ENCODE results near the gene PROZ. TPM values are rescaled to one million over a fixed set of nuclear protein-coding genes. Genes with fewer than 3 reads are reported as not detected.

The PROZ gene
- total RNA-seq, 1 experiment from 2014 or later: not detected

DNA sequence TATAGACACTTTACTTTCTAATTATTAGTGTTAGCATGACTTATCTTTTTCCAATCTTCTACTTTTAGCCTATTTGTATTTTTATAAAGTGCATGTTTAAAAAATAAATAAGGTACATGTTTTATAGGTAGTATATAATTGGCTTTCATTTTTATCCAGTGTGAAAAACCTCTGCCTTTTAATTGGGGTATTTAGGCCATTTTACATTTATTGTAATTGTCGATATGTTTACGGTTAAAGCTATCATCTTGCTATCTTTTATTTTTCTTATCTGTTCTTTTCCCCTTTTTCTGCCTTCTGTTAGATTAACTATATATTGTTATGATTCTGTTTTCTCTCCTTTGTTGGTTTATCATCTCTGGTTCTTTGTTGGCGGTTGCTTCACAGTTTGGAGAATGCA is 9.1 kb downstream of the PROZ start:
- ATAC-seq: no peak
- H3K27me3 ChIP-seq (ENCODE audit: insufficient read depth, low read length): peaks cover 3% of the 10 kb centered on the region; the same call in 1 of the 2 replicates
- no peaks in the 10 kb centered on the region for H4K20me1 ChIP-seq (ENCODE audit: insufficient read depth)
- no peak for DNase-seq (ENCODE audit: low read depth, low spot score)
- H3K79me2 ChIP-seq (ENCODE audit: insufficient read depth, low read length): no peaks in the 10 kb centered on the region
- intact Hi-C loops (cut with micrococcal nuclease): no loop called here
- no peak overlapping the region for H2AFZ ChIP-seq (ENCODE audit: low read depth, low read length, poor library complexity, severe bottlenecking)
- POLR2A ChIA-PET: no interaction called here
- RAD21 ChIA-PET (ENCODE audit: low non-redundant PET in 1 of 2, low total read pairs in 2 of 2, uncharacterized antibody in 2 of 2, unreplicated experiment in 2 of 2): no interaction called here
- no peaks in the 10 kb centered on the region for H3K9me3 ChIP-seq (ENCODE audit: control insufficient read depth in 1 of 2, insufficient read depth in 1 of 2, low read depth in 1 of 2, low read length in 2 of 2)
- no peak overlapping the region for H3K4me3 ChIP-seq (replicated peaks in 1 of 2; ENCODE audit: low read depth in 1 of 2, low read length in 2 of 2)
- H3K9ac ChIP-seq (ENCODE audit: low read length): no peak overlapping the region
- H3K36me3 ChIP-seq (ENCODE audit: control insufficient read depth in 1 of 2, insufficient read depth in 2 of 2, low read length in 2 of 2): peaks cover 0 to 8% of the 10 kb centered on the region in 2 experiments; a peak in 1 of 4 replicates
- CTCF ChIA-PET: no interaction called here
- no peak overlapping the region for H3K4me2 ChIP-seq (ENCODE audit: low read length)
- no TSS peak for BruUV-seq (replicated peaks)
- no peak overlapping the region for H3K27ac ChIP-seq (ENCODE audit: low read depth, low read length)
- TF ChIP-seq POLR2A (IDR thresholded peaks at IDR 0.05; ENCODE audit: borderline replicate concordance, extremely low read depth, insufficient read depth, insufficient read length) (no peak), SIN3A (IDR thresholded peaks at IDR 0.05; ENCODE audit: low read depth) (no peak), EGR1 (IDR thresholded peaks at IDR 0.05; ENCODE audit: low read depth) (no peak), CEBPB (IDR thresholded peaks at IDR 0.05; ENCODE audit: low read depth) (no peak), POLR2AphosphoS5 (IDR thresholded peaks at IDR 0.05; ENCODE audit: low read depth, low read length) (no peak), EZH2 (IDR thresholded peaks at IDR 0.05) (no peak), CBX3 (IDR thresholded peaks at IDR 0.05; ENCODE audit: low read depth) (no peak), EZH2phosphoT487 (IDR thresholded peaks at IDR 0.05; ENCODE audit: borderline replicate concordance) (no peak), SRF (IDR thresholded peaks at IDR 0.05; ENCODE audit: low read depth) (no peak), ELF1 (IDR thresholded peaks at IDR 0.05; ENCODE audit: borderline replicate concordance, low read depth) (no peak)
- TF ChIP-seq, protein P1, sequence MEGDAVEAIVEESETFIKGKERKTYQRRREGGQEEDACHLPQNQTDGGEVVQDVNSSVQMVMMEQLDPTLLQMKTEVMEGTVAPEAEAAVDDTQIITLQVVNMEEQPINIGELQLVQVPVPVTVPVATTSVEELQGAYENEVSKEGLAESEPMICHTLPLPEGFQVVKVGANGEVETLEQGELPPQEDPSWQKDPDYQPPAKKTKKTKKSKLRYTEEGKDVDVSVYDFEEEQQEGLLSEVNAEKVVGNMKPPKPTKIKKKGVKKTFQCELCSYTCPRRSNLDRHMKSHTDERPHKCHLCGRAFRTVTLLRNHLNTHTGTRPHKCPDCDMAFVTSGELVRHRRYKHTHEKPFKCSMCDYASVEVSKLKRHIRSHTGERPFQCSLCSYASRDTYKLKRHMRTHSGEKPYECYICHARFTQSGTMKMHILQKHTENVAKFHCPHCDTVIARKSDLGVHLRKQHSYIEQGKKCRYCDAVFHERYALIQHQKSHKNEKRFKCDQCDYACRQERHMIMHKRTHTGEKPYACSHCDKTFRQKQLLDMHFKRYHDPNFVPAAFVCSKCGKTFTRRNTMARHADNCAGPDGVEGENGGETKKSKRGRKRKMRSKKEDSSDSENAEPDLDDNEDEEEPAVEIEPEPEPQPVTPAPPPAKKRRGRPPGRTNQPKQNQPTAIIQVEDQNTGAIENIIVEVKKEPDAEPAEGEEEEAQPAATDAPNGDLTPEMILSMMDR (IDR thresholded peaks at IDR 0.05 in 2 of 3, conservative IDR thresholded peaks at IDR 0.05 in 1 of 3; ENCODE audit: borderline replicate concordance in 1 of 3, insufficient read depth in 1 of 3, low read depth in 2 of 3, low read length in 2 of 3): no peak
- TF ChIP-seq, protein P2, sequence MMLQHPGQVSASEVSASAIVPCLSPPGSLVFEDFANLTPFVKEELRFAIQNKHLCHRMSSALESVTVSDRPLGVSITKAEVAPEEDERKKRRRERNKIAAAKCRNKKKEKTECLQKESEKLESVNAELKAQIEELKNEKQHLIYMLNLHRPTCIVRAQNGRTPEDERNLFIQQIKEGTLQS (IDR thresholded peaks at IDR 0.05): no peak
- no peaks in the 10 kb centered on the region for H3K4me1 ChIP-seq (ENCODE audit: control insufficient read depth in 1 of 2, insufficient read depth in 2 of 2, low read length in 2 of 2)
- no peaks in the 10 kb centered on the region for H3K9me2 ChIP-seq (ENCODE audit: insufficient read depth)

Data from HCT116 (cell line).